ENCODE results near the gene LCE1B. TPM values are rescaled to one million over a fixed set of nuclear protein-coding genes. Genes with fewer than 3 reads are reported as not detected.

LCE1B gene
- total and polyA plus RNA-seq, 10 of the 15 experiments (the other 5 are each of a cell fraction or from before 2014, with no cell fraction given): 0.13 to 3.3 (median 0.60) TPM; not detected in 2

- TF ChIP-seq MEF2A (IDR thresholded peaks at IDR 0.05; ENCODE audit: insufficient read depth, low read depth, low read length) (no peak), MYB (IDR thresholded peaks at IDR 0.05; ENCODE audit: borderline replicate concordance, low read depth, low read length) (no peak), USF2 (IDR thresholded peaks at IDR 0.05; ENCODE audit: borderline replicate concordance, low read depth, low read length) (no peak), SMARCA5 (IDR thresholded peaks at IDR 0.05) (no peak), STAT1 (conservative IDR thresholded peaks at IDR 0.05) (no peak), ATF7 (IDR thresholded peaks at IDR 0.05; ENCODE audit: low read depth) (no peak)
Observed at GRCh38 chr1:152801333-152801732, 10.4 kb upstream of the LCE1B start (continued).

- POLR2A ChIA-PET: no interaction called here
- H3K9ac ChIP-seq (ENCODE audit: control insufficient read depth, insufficient read depth, low read length): no peak within 1 kb of the TSS
- H3K36me3 ChIP-seq (ENCODE audit: control insufficient read depth in 2 of 2, insufficient read depth in 2 of 2, low read length in 1 of 2): no peaks in the 10 kb centered on the region
- H3K4me2 ChIP-seq (ENCODE audit: control insufficient read depth, insufficient read depth): no peak within 1 kb of the TSS
- RAD21 ChIA-PET (ENCODE audit: unreplicated experiment): no interaction called here
- no TSS peak for BruUV-seq (replicated peaks)
- no peaks in the 10 kb centered on the region for H3K79me2 ChIP-seq (ENCODE audit: control insufficient read depth, insufficient read depth, low read length)
- WGBS (ENCODE audit: insufficient coverage, insufficient replicate concordance, low lambda C conversion rate, missing lambda C conversion rate): 0% methylated on average over 3 of the region's 3 CpGs
- intact Hi-C loops (cut with micrococcal nuclease; ENCODE audit: unreplicated experiment) (no loop called here), in situ Hi-C loops (cut with MboI) (no loop called here)
- no peaks in the 10 kb centered on the region for H3K4me1 ChIP-seq (ENCODE audit: control insufficient read depth, insufficient read depth, low read length)
- no peaks in the 10 kb centered on the region for H3K9me3 ChIP-seq (replicated peaks; ENCODE audit: control insufficient read depth, insufficient read depth, low read length)
- H3K4me3 ChIP-seq: no peak within 1 kb of the TSS
- H3K27me3 ChIP-seq (replicated peaks in 1 of 2; ENCODE audit: control insufficient read depth in 2 of 2, insufficient read depth in 2 of 2, low read length in 1 of 2): peaks cover 0 to 5% of the 10 kb centered on the region in 2 experiments; a peak in 1 of 4 replicates
- no peak within 1 kb of the TSS for H3K27ac ChIP-seq (ENCODE audit: control insufficient read depth, insufficient read depth)
- ATAC-seq (no peak; the same call in 2 of the 3 replicates), DNase-seq (ENCODE audit: low read depth, low spot score) (no peak), FAIRE-seq (no peak)
- H2AFZ ChIP-seq (ENCODE audit: control insufficient read depth, low read depth, low read length): no peak within 1 kb of the TSS
- SMC1A ChIA-PET (ENCODE audit: uncharacterized antibody, unreplicated experiment): interaction anchor here (1.1 kb wide), 1 partner anchor 12 kb away, joined by 3 read pairs; no protein-coding TSS in a partner anchor
- CTCF ChIA-PET: no interaction called here
- no peaks in the 10 kb centered on the region for H4K20me1 ChIP-seq (ENCODE audit: control insufficient read depth, insufficient read depth)
- TF ChIP-seq TARDBP (IDR thresholded peaks at IDR 0.05; ENCODE audit: borderline replicate concordance) (no peak), NFYB (IDR thresholded peaks at IDR 0.05; ENCODE audit: insufficient read depth, low read depth, low read length) (no peak), BMI1 (IDR thresholded peaks at IDR 0.05; ENCODE audit: borderline replicate concordance) (no peak), TAF1 (IDR thresholded peaks at IDR 0.05; ENCODE audit: borderline replicate concordance, low read depth, low read length) (no peak), SREBF1 (IDR thresholded peaks at IDR 0.05; ENCODE audit: low read length) (no peak), MEF2A (IDR thresholded peaks at IDR 0.05; ENCODE audit: insufficient read depth, low read depth, low read length) (no peak), POLR2A (IDR thresholded peaks at IDR 0.05; ENCODE audit: low read depth, low read length) (no peak), IRF3 (IDR thresholded peaks at IDR 0.05) (no peak), IRF4 (IDR thresholded peaks at IDR 0.05; ENCODE audit: low read depth, low read length) (no peak), SKIL (IDR thresholded peaks at IDR 0.05; ENCODE audit: low read depth, poor library complexity, severe bottlenecking) (no peak), USF1 (IDR thresholded peaks at IDR 0.05; ENCODE audit: borderline replicate concordance, extremely low read length, insufficient read depth, low read depth, low read length) (no peak)
Observed at GRCh38 chr1:152806576-152806975, 5.2 kb upstream of the LCE1B start, which contains the start of gene LCE1C. TSS of gene LCE1C (minus strand) at chr1:152806651. CDS start at chr1:152805478, 1,173 bp downstream.

Data from GM12878 (cell line).